ENCODE results near the gene MRC2.

The MRC2 gene

GRCh38 chr17:62670202-62670821 is 42.8 kb downstream of the MRC2 start:
- H3K27ac ChIP-seq, result no peak overlapping the region
- TF ChIP-seq ZFX (IDR thresholded peaks at IDR 0.05; ENCODE audit: borderline replicate concordance), result no peak
- TF ChIP-seq CTCF (IDR thresholded peaks at IDR 0.05), result no peak

GRCh38 chr17:62671553-62671952 is 44.1 kb downstream of the MRC2 start:
- H3K27ac ChIP-seq, result 0 out of 2 replicates have a peak overlapping the region, but pooled peaks have one; percentile 15
- TF ChIP-seq ZFX (IDR thresholded peaks at IDR 0.05; ENCODE audit: borderline replicate concordance) (no peak), CTCF (IDR thresholded peaks at IDR 0.05) (no peak)

- no peak overlapping the region for H3K27ac ChIP-seq
- no peak for TF ChIP-seq ZFX (IDR thresholded peaks at IDR 0.05; ENCODE audit: borderline replicate concordance)
- TF ChIP-seq CTCF (IDR thresholded peaks at IDR 0.05), result no peak
These were observed 45.5 kb downstream of the MRC2 start for GRCh38 chr17:62672957-62673356.

GRCh38 chr17:62673614-62674362 is 46.3 kb downstream of the MRC2 start:
- TF ChIP-seq ZFX (IDR thresholded peaks at IDR 0.05; ENCODE audit: borderline replicate concordance) (no peak), CTCF (IDR thresholded peaks at IDR 0.05) (no peak)
- no peak overlapping the region for H3K27ac ChIP-seq

- no peak overlapping the region for H3K27ac ChIP-seq
- no peak for TF ChIP-seq ZFX (IDR thresholded peaks at IDR 0.05; ENCODE audit: borderline replicate concordance)
- no peak for TF ChIP-seq CTCF (IDR thresholded peaks at IDR 0.05)
These were observed 46.9 kb downstream of the MRC2 start for GRCh38 chr17:62674363-62674739.

GRCh38 chr17:62674841-62675240 is 47.4 kb downstream of the MRC2 start:
- H3K27ac ChIP-seq, result no peak overlapping the region
- no peak for TF ChIP-seq CTCF (IDR thresholded peaks at IDR 0.05)
- no peak for TF ChIP-seq ZFX (IDR thresholded peaks at IDR 0.05; ENCODE audit: borderline replicate concordance)

- no peak overlapping the region for H3K27ac ChIP-seq
- TF ChIP-seq ZFX (IDR thresholded peaks at IDR 0.05; ENCODE audit: borderline replicate concordance) (no peak), CTCF (IDR thresholded peaks at IDR 0.05) (no peak)
These were observed 47.8 kb downstream of the MRC2 start for GRCh38 chr17:62675260-62675659.

All from 22Rv1 (cell line).